ENCODE data around the gene OBSCN. TPM values are rescaled to one million over a fixed set of nuclear protein-coding genes. Genes with fewer than 3 reads are reported as not detected.

OBSCN gene
- total and polyA plus RNA-seq, 12 donors, result 0.90 to 18.0 (median 5.9) TPM

- peaks cover 8 to 14% of the 10 kb centered on the region in 2 donors for H3K4me1 ChIP-seq (replicated peaks in 1 of 2)
- H3K36me3 ChIP-seq (replicated peaks in 1 of 2), result no peaks in the 10 kb centered on the region
- H3K27ac ChIP-seq, result no peak overlapping the region
- H3K9me3 ChIP-seq (replicated peaks in 1 of 3), result no peaks in the 10 kb centered on the region
- H3K27me3 ChIP-seq, result peaks cover 14% of the 10 kb centered on the region
- 77 to 86% (median 81%) methylated on average over 7 of the region's 7 CpGs for WGBS, 4 donors
- no peak overlapping the region for H3K4me3 ChIP-seq
- TF ChIP-seq, protein P1, sequence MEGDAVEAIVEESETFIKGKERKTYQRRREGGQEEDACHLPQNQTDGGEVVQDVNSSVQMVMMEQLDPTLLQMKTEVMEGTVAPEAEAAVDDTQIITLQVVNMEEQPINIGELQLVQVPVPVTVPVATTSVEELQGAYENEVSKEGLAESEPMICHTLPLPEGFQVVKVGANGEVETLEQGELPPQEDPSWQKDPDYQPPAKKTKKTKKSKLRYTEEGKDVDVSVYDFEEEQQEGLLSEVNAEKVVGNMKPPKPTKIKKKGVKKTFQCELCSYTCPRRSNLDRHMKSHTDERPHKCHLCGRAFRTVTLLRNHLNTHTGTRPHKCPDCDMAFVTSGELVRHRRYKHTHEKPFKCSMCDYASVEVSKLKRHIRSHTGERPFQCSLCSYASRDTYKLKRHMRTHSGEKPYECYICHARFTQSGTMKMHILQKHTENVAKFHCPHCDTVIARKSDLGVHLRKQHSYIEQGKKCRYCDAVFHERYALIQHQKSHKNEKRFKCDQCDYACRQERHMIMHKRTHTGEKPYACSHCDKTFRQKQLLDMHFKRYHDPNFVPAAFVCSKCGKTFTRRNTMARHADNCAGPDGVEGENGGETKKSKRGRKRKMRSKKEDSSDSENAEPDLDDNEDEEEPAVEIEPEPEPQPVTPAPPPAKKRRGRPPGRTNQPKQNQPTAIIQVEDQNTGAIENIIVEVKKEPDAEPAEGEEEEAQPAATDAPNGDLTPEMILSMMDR (IDR thresholded peaks at IDR 0.05), result no peak
- no peak for TF ChIP-seq POLR2A (IDR thresholded peaks at IDR 0.05)
- intact Hi-C loops (cut with DNase I), result no loop called here
- DNase-seq, result no peak
Measured at GRCh38 chr1:228417483-228418203, 209.8 kb downstream of the OBSCN start.

GRCh38 chr1:228420968-228421826 lies 213.4 kb downstream of the OBSCN start:
- Histone ChIP-seq H3K4me1 (replicated peaks in 1 of 2) (peaks cover 4 to 9% of the 10 kb centered on the region in 2 donors), H3K4me3 (no peak overlapping the region), H3K27me3 (peaks cover 6% of the 10 kb centered on the region), H3K36me3 (replicated peaks in 1 of 2) (no peaks in the 10 kb centered on the region), H3K27ac (no peak overlapping the region), H3K9me3 (replicated peaks in 1 of 3) (no peaks in the 10 kb centered on the region)
- 85 to 92% (median 90%) methylated on average over 7 of the region's 7 CpGs for WGBS, 4 donors
- DNase-seq, result no peak
- no peak for TF ChIP-seq POLR2A (IDR thresholded peaks at IDR 0.05)
- TF ChIP-seq, protein P1 (IDR thresholded peaks at IDR 0.05), result no peak
- intact Hi-C loops (cut with DNase I), result no loop called here

DNA sequence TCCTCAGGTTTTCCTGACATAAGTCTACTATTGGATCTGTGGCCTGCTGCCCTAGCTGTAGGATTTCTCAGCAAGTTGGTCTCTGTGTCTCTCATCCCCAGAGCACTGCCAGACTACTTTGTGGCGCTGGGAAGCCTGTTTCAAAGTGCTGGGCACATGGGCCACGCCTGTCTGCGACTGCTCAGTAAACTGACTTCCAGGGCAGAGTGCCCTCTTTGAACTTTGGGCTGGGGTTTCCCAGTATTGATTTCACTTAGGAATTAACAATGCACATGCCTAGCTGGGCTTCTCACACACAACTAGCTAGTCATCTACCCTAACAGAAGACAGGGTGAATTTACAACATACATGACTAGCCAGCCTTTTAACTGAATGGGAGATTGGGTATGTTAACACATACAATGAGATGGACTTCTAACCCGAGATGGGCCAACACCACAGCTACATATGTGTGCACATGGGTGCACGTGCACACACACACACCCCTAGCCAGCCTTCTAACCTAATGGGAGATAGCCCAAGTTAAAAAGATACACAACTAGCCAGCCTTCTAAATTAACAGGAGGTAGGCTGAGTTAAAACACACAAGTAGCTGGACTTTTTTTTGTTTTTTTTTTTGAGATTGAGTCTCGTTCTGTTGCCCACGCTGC lies 215.7 kb downstream of the OBSCN start:
- H3K4me3 ChIP-seq, result no peak overlapping the region
- TF ChIP-seq, protein P1 (IDR thresholded peaks at IDR 0.05), result no peak
- no peak for TF ChIP-seq POLR2A (IDR thresholded peaks at IDR 0.05)
- H3K4me1 ChIP-seq (replicated peaks in 1 of 2), result no peaks in the 10 kb centered on the region
- H3K27ac ChIP-seq, result no peak overlapping the region
- H3K27me3 ChIP-seq, result no peaks in the 10 kb centered on the region
- intact Hi-C loops (cut with DNase I), result no loop called here
- 86 to 95% (median 89%) methylated on average over 6 to 7 of the region's 7 CpGs for WGBS, 4 donors
- DNase-seq, result no peak
- no peaks in the 10 kb centered on the region for H3K9me3 ChIP-seq (replicated peaks in 1 of 3)
- H3K36me3 ChIP-seq (replicated peaks in 1 of 2), result no peaks in the 10 kb centered on the region

Measured in adrenal gland (tissue), 12 donors.